Activated CD4-positive, alpha-beta T cell treated with anti-CD3 and anti-CD28 coated beads, Interleukin-2, Interleukin-4, amounts not matched to agents 100 ng/mL and 50 ng/mL, durations not matched to agents 16 hours and 8 hours (primary cell): ENCODE measurements around the gene ADM2.
"Not testable (repeated sequence)": the region's sequence is repeated elsewhere in the genome, so short reads cannot be mapped to it uniquely, and the experiment has no call there.

Experiments used
- DNase-seq: peaks from one replicate; pipeline ENCODE4 v3.0.0-alpha.2; 2020; ENCODE audit warnings: low spot score

The ADM2 gene

GRCh38 chr22:50525858-50526107 is 44.4 kb downstream of the ADM2 start:
- no peak for DNase-seq

- peak; percentile 88 for DNase-seq
Measured at GRCh38 chr22:50526108-50526833, 44.9 kb downstream of the ADM2 start.

GRCh38 chr22:50526834-50527801 is 45.8 kb downstream of the ADM2 start:
- DNase-seq = peak; percentile 70

- no peak for DNase-seq
Measured at GRCh38 chr22:50527921-50528681, 46.8 kb downstream of the ADM2 start.

GRCh38 chr22:50528682-50529415 is 47.5 kb downstream of the ADM2 start:
- no peak for DNase-seq

GRCh38 chr22:50529416-50529896 is 48.1 kb downstream of the ADM2 start:
- no peak for DNase-seq

GRCh38 chr22:50529897-50530579 is 48.7 kb downstream of the ADM2 start, which contains the start of gene TYMP:
TSS of gene TYMP (minus strand) at chr22:50530012. CDS start at chr22:50529709, 303 bp downstream.
- peak; percentile 78 for DNase-seq

- DNase-seq = no peak
Measured at GRCh38 chr22:50530580-50530876, 49.2 kb downstream of the ADM2 start.

- peak; percentile 90 for DNase-seq
Measured at GRCh38 chr22:50530877-50531545, 49.7 kb downstream of the ADM2 start.

GRCh38 chr22:50531546-50531961 is 50.2 kb downstream of the ADM2 start:
- peak; percentile 71 for DNase-seq

GRCh38 chr22:50531962-50532674 is 50.8 kb downstream of the ADM2 start:
- DNase-seq = no peak

GRCh38 chr22:50532824-50533796 is 51.8 kb downstream of the ADM2 start:
- no peak for DNase-seq

- DNase-seq = not testable (repeated sequence)
Measured at GRCh38 chr22:50533856-50534711, 52.7 kb downstream of the ADM2 start.

- DNase-seq = no peak
Measured at GRCh38 chr22:50535113-50535512, 53.8 kb downstream of the ADM2 start.
